ENCODE data around the gene KDM1A.

KDM1A gene

GRCh38 chr1:23126801-23127200, 107.5 kb downstream of the KDM1A start:
- in situ Hi-C loops (cut with HindIII; ENCODE audit: low sequenced_read_pairs), result no loop called here
- no peak for DNase-seq (ENCODE audit: low read depth)
- TF ChIP-seq CTCF (IDR thresholded peaks at IDR 0.05; ENCODE audit: low read depth, low read length, missing control alignments), result no peak
- no peak overlapping the region for H3K4me3 ChIP-seq (ENCODE audit: low read depth, low read length)

DNA sequence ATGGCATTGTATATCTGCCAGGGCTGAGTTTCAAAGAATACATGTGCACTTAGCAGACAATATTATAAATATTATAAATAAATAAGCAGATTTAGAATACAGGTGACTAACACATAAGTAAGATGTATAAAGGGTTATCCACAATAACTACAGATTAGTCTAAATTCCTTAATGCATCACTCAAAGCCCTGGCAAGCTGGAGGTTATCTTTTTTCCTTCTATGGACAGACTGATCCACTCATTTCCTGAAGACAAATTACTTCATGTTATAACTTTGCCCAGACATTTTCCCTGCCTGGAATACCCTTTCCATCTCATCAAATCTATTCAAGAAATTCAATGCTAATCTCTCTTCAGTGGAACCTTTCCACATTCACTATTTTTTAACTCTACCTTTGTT, 110.6 kb downstream of the KDM1A start:
- H3K4me3 ChIP-seq (ENCODE audit: low read depth, low read length), result no peak overlapping the region
- in situ Hi-C loops (cut with HindIII; ENCODE audit: low sequenced_read_pairs), result no loop called here
- DNase-seq (ENCODE audit: low read depth), result no peak
- no peak for TF ChIP-seq CTCF (IDR thresholded peaks at IDR 0.05; ENCODE audit: low read depth, low read length, missing control alignments)

GRCh38 chr1:23132033-23132432, 112.8 kb downstream of the KDM1A start:
- DNase-seq (ENCODE audit: low read depth), result no peak
- in situ Hi-C loops (cut with HindIII; ENCODE audit: low sequenced_read_pairs), result no loop called here
- H3K4me3 ChIP-seq (ENCODE audit: low read depth, low read length), result no peak overlapping the region
- no peak for TF ChIP-seq CTCF (IDR thresholded peaks at IDR 0.05; ENCODE audit: low read depth, low read length, missing control alignments)
